DOHH2 (cell line): Measurements from ENCODE around the gene LAMB1.

ENCODE experiments used
- EZH2phosphoT487 ChIP-seq: fragments of 200-600 bp; sonication (generic); IDR thresholded peaks from 2 replicates; pipeline ENCODE4 v1.6.1; 2017; ENCODE audit warnings: borderline replicate concordance, mild to moderate bottlenecking, antibody characterized with exemption, low read length, moderate library complexity, mixed read lengths
- TF ChIP-seq, protein P1 (sequence below): fragments of 200-600 bp; sonication (generic); IDR thresholded peaks from one replicate; pipeline ENCODE4 v1.5.1; 2014; ENCODE audit warnings: antibody characterized with exemption, mild to moderate bottlenecking, low read depth, low read length; ENCODE audit not compliant: poor library complexity, severe bottlenecking

DNA sequence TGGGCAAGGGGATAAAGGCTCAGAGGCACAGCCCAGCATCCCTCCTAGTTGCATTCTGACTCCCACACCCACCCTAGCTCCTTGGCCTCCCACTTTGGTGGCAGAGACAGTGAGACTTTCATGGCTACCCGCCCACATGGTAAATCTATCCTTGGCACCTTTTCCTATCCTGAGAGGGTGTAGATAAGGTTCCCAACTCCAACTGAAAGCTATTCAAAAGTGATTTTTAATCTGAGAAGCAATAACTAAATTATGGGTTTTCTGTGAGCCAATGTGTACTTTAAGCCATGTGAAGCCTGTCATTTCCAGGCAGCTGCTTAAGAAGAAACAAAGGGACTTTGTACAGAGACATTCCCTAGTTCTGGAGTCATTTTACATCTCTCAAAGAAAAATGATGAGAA lies 9.1 kb downstream of the LAMB1 start:
- TF ChIP-seq, protein P1, sequence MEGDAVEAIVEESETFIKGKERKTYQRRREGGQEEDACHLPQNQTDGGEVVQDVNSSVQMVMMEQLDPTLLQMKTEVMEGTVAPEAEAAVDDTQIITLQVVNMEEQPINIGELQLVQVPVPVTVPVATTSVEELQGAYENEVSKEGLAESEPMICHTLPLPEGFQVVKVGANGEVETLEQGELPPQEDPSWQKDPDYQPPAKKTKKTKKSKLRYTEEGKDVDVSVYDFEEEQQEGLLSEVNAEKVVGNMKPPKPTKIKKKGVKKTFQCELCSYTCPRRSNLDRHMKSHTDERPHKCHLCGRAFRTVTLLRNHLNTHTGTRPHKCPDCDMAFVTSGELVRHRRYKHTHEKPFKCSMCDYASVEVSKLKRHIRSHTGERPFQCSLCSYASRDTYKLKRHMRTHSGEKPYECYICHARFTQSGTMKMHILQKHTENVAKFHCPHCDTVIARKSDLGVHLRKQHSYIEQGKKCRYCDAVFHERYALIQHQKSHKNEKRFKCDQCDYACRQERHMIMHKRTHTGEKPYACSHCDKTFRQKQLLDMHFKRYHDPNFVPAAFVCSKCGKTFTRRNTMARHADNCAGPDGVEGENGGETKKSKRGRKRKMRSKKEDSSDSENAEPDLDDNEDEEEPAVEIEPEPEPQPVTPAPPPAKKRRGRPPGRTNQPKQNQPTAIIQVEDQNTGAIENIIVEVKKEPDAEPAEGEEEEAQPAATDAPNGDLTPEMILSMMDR = no peak
- no peak for TF ChIP-seq EZH2phosphoT487
